Upper lobe of left lung (tissue), 6 donors: Measurements from ENCODE around the gene GRK5. TPM values are rescaled to one million over a fixed set of nuclear protein-coding genes. Genes with fewer than 3 reads are reported as not detected.

Experiments
- ATAC-seq, 2 donors: fragments of 200-7000 bp; cut with Tn5 transposase; one replicate each; pipeline ENCODE4 v1.9.1; 2022; ENCODE audit warnings: mild to moderate bottlenecking in 2 of 2, moderate library complexity in 2 of 2; ENCODE audit not compliant: low FRiP score in 2 of 2
- DNase-seq, 2 donors: peaks; one replicate each; pipeline ENCODE4 v3.0.0-alpha.2; 2019 to 2020
- H3K27ac ChIP-seq, 4 donors: fragments of 200-600 bp; sonication (generic); one replicate each; pipeline ENCODE4 v1.5.1; 2016 to 2019
- H3K27me3 ChIP-seq, 4 donors: fragments of 200-600 bp; sonication (generic); one replicate each; pipeline ENCODE4 v1.5.1; 2017 to 2019
- H3K36me3 ChIP-seq, 4 donors: fragments of 200-600 bp; sonication (generic); one replicate each; pipeline ENCODE4 v1.5.1; 2016 to 2019
- H3K4me1 ChIP-seq, 4 donors: fragments of 200-600 bp; sonication (generic); one replicate each; pipeline ENCODE4 v1.5.1; 2018 to 2019
- H3K4me3 ChIP-seq, 4 donors: fragments of 200-600 bp; sonication (generic); one replicate each; pipeline ENCODE4 v1.5.1; 2017 to 2019; ENCODE audit warnings: mild to moderate bottlenecking in 2 of 4, moderate library complexity in 1 of 4
- H3K9me3 ChIP-seq, 4 donors: fragments of 200-600 bp; sonication (generic); one replicate each; pipeline ENCODE4 v1.5.1; 2018 to 2019
- EP300 ChIP-seq, 4 donors: sonication (generic); formaldehyde crosslinking; IDR thresholded peaks; one replicate each; pipeline ENCODE4 v1.5.1; 2017; ENCODE audit warnings: antibody characterized with exemption in 4 of 4, control low read depth in 2 of 4
- POLR2A ChIP-seq, 4 donors: fragments of 450-650 bp; IDR thresholded peaks; one replicate each; pipeline ENCODE4 v1.5.1; 2016 to 2017; ENCODE audit warnings: antibody characterized with exemption in 4 of 4, mild to moderate bottlenecking in 2 of 4
- POLR2AphosphoS5 ChIP-seq, 2 donors: sonication (generic); formaldehyde crosslinking; IDR thresholded peaks; one replicate each; pipeline ENCODE4 v1.5.1; 2017; ENCODE audit warnings: antibody characterized with exemption in 2 of 2
- WGBS, 2 donors: methylation state at CpG; one replicate each; pipeline ENCODE4 v1.1.5; 2017 to 2018; 5-methylcytosine and 5-hydroxymethylcytosine counted together
- total RNA-seq, 6 donors: library from RNA; depleted of rRNA in 4 of 6; stranded (reverse); fragments of >200 nt in 4 of 6; gene quantifications; one replicate each; pipeline versions ENCODE4 v1.1.0 to v1.2.1, GENCODE V29; 2016 to 2021
- TF ChIP-seq, protein P1 (sequence below), 6 experiments: fragments of 450-650 bp in 4 of 6; fragments of 200-600 bp in 2 of 6; sonication (generic) in 2 of 6; IDR thresholded peaks; one replicate each; pipeline ENCODE4 v1.5.1; 2016 to 2019; ENCODE audit warnings: antibody characterized with exemption in 6 of 6
- donor health status: DM: no; HTN: no; CAD: no; lungs with moderate emphysema.
- donor health status: DM: no; HTN: yes; CAD: no; lungs with severe emphysema.

Gene GRK5
- total RNA-seq, 6 donors from 2014 or later: 38.6 to 80.9 (median 61.1) TPM

DNA sequence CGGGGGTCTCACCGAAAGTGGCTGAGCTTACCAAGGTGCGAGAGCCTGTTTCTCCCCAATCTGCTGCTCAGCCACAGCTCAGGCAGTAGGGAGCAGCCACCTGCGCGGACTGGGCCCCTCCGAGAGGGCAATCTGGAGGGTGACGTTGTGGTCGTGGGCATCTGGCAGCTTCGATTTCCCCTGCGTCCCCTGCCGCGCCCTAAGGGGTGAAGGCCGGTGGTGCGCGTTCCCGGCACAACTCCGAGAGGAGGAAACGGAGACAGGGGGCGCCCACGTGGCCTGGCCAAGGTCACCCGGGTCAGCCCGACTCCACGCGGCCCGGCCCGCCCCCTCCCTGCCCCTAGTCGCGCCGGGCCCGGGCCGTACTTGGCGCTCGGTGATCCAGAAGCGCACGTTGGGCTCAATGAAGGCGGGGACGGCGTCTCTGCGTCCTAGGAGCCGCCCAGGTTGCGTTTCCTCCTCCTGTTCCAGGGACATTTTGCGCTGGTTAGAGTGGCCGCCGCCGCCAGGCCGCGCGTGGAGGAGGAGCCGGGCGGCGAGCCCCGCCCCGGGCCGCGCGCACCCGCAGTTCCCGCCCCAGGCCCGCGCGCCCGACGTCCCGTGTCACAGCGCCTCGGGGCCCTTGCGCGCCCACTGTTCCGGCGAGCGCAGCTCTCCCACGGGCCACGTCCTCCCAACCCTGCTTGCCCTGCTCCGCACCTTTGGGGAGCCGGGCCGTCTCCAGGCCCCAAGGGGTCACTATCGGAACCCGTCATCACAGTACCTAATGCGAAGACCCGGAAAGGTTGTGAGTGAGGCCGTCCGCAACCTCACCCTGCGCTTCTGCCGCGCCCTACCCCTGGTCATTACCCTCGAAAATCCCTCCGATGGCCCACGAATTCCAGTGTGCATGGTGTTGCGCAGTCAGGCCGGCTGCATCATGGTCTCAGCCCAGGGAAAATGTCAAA, 41.9 kb upstream of the GRK5 start, which contains the start of gene SFXN4:
SFXN4 (minus strand) TSS at position 544 of the 947 bp plus-strand sequence; CDS start at position 477, 67 bp downstream.
- peaks cover 6 to 31% (median 18%) of the 10 kb centered on the region in 4 donors for H3K36me3 ChIP-seq

DNA sequence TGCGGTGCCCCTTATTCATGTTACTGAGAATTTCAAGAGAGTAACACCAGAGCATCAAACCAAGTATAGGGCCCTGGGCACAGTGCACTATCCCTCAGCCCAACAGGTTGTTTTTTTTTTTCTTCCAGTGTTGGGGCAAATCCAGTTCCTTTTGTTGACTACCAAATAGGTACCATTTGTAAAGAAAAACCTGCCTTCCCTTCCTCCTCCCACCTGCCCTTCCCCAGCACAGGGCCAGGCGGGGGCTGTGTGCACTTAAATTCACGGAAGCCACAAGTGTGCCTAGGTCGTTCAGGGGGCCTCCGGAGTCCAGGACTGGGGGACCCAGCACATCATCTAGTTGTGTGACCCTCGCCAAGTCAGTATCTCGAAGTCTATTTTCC, 41.3 kb upstream of the GRK5 start:
- Histone ChIP-seq H3K9me3 (no peaks in the 10 kb centered on the region), H3K27me3 (no peaks in the 10 kb centered on the region), H3K27ac (peak overlapping the region; percentile 85 to 91 (median 88)), H3K4me1 (peaks cover 11 to 18% (median 14%) of the 10 kb centered on the region in 4 donors), H3K36me3 (peaks cover 6 to 38% (median 23%) of the 10 kb centered on the region in 4 donors), H3K4me3 (peak overlapping the region in 3 of 4 donors; percentile 86 to 97 (median 89))
- no peak for DNase-seq
- TF ChIP-seq EP300 (IDR thresholded peaks at IDR 0.05) (no peak), POLR2A (IDR thresholded peaks at IDR 0.05) (no peak), POLR2AphosphoS5 (IDR thresholded peaks at IDR 0.05) (no peak)
- TF ChIP-seq, protein P1, sequence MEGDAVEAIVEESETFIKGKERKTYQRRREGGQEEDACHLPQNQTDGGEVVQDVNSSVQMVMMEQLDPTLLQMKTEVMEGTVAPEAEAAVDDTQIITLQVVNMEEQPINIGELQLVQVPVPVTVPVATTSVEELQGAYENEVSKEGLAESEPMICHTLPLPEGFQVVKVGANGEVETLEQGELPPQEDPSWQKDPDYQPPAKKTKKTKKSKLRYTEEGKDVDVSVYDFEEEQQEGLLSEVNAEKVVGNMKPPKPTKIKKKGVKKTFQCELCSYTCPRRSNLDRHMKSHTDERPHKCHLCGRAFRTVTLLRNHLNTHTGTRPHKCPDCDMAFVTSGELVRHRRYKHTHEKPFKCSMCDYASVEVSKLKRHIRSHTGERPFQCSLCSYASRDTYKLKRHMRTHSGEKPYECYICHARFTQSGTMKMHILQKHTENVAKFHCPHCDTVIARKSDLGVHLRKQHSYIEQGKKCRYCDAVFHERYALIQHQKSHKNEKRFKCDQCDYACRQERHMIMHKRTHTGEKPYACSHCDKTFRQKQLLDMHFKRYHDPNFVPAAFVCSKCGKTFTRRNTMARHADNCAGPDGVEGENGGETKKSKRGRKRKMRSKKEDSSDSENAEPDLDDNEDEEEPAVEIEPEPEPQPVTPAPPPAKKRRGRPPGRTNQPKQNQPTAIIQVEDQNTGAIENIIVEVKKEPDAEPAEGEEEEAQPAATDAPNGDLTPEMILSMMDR (IDR thresholded peaks at IDR 0.05): no peak
- no peak for ATAC-seq
- 57 to 70% methylated on average over 7 of the region's 7 CpGs for WGBS, 2 donors

More for the DNA sequence above, 41.9 kb upstream of the GRK5 start, which contains the start of gene SFXN4:
- 0 to 2% methylated on average over 23 to 45 of the region's 90 CpGs for WGBS, 2 donors
- Histone ChIP-seq H3K27me3 (no peaks in the 10 kb centered on the region), H3K4me3 (peak within 1 kb of the TSS; percentile 47 to 97 (median 88)), H3K9me3 (no peaks in the 10 kb centered on the region), H3K27ac (peak within 1 kb of the TSS; percentile 85 to 91 (median 88)), H3K4me1 (peaks cover 11 to 18% (median 14%) of the 10 kb centered on the region in 4 donors)
- DNase-seq (peak; percentile 85 to 97), ATAC-seq (peak; percentile 95 to 99)
- TF ChIP-seq POLR2A (IDR thresholded peaks at IDR 0.05): peak; percentile 45 to 80 (median 65)
- TF ChIP-seq, protein P1 (IDR thresholded peaks at IDR 0.05): peak in 3 of 6 experiments; percentile 27 to 38 (median 37)
- TF ChIP-seq EP300 (IDR thresholded peaks at IDR 0.05): peak in 1 of 4 donors; percentile 8
- peak; percentile 64 to 66 for TF ChIP-seq POLR2AphosphoS5 (IDR thresholded peaks at IDR 0.05)

DNA sequence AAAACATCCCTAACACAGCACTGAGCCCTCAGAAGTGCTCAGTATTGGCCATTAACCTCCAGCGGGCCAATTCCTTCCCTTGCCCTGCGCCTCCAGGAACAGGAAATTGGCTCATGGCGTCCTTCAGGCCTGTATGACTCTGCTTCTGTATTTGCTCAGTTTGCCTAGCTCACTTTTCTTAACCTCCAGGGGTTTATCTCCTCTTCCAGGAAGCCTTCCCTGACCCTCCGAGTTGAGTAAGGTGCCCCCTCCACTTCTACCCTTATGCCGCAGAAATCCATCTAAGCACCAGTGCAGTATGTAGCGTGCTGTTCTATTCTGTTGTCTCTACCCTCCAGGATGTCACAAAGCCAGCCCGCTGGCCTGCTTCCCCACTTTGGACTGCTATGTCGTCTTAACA, 40.8 kb upstream of the GRK5 start:
- DNase-seq (no peak), ATAC-seq (no peak)
- Histone ChIP-seq H3K4me1 (peaks cover 11 to 18% (median 14%) of the 10 kb centered on the region in 4 donors), H3K4me3 (no peak overlapping the region), H3K27me3 (no peaks in the 10 kb centered on the region), H3K9me3 (no peaks in the 10 kb centered on the region), H3K36me3 (peaks cover 11 to 42% (median 27%) of the 10 kb centered on the region in 4 donors), H3K27ac (peak overlapping the region; percentile 85 to 91 (median 88))
- no peak for TF ChIP-seq POLR2AphosphoS5 (IDR thresholded peaks at IDR 0.05)
- TF ChIP-seq, protein P1 (IDR thresholded peaks at IDR 0.05): no peak
- TF ChIP-seq EP300 (IDR thresholded peaks at IDR 0.05): no peak
- TF ChIP-seq POLR2A (IDR thresholded peaks at IDR 0.05): no peak
- 56 to 57% methylated on average over 8 of the region's 8 CpGs for WGBS, 2 donors

DNA sequence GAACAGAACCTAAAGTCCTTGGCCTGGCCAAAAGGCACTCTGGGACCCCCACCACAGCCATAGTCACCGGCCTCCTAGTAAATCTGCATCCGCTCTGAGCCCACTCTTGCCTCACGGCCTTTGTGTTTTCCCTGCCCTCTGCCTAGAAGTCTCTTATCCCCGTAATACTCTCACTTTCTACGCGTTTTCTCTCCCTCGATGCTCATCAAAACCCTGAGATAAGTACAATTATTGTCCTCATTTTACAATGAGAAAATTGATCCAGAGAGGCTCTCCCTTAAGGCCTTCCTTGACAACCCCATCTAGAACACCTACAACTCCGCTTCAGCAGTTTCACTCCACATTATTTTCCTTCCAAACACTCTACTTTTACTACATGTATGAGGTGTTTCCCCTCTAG, 40.3 kb upstream of the GRK5 start:
- peak overlapping the region in 3 of 4 donors; percentile 85 to 90 (median 86) for H3K27ac ChIP-seq
- peaks cover 11 to 18% (median 14%) of the 10 kb centered on the region in 4 donors for H3K4me1 ChIP-seq
- DNase-seq (no peak), ATAC-seq (no peak)
- no peak for TF ChIP-seq POLR2A (IDR thresholded peaks at IDR 0.05)
- TF ChIP-seq, protein P1 (IDR thresholded peaks at IDR 0.05): no peak
- no peak for TF ChIP-seq EP300 (IDR thresholded peaks at IDR 0.05)
- no peak for TF ChIP-seq POLR2AphosphoS5 (IDR thresholded peaks at IDR 0.05)
- no peaks in the 10 kb centered on the region for H3K27me3 ChIP-seq
- WGBS, 2 donors: 80 to 83% methylated on average over 8 of the region's 8 CpGs
- H3K4me3 ChIP-seq: no peak overlapping the region
- peaks cover 16 to 47% (median 32%) of the 10 kb centered on the region in 4 donors for H3K36me3 ChIP-seq
- H3K9me3 ChIP-seq: no peaks in the 10 kb centered on the region
